Astrocyte (in vitro differentiated cells and primary cell): ENCODE results near the gene NXN. TPM values are rescaled to one million over a fixed set of nuclear protein-coding genes. Genes with fewer than 3 reads are reported as not detected.
A peak's percentile ranks its signal among the peaks of the same experiment; 100 is the strongest.

ENCODE experiments used
- DNase-seq: peaks from one replicate; pipeline ENCODE4 v3.0.0-alpha.2; 2010; ENCODE audit warnings: low read depth
- FAIRE-seq: peaks from 2 replicates; lab custom pipeline; 2011; peaks lifted over from hg19 to GRCh38; lab: Jason Lieb, UNC
- H2AFZ ChIP-seq: 2 replicates; pipeline ENCODE4 v1.6.0; 2012; ENCODE audit warnings: low read depth, low read length, inconsistent platforms
- H3K27ac ChIP-seq: 2 replicates; pipeline ENCODE4 v1.5.1; 2011; ENCODE audit warnings: low read depth, low read length, inconsistent platforms
- H3K27me3 ChIP-seq: 2 replicates; pipeline ENCODE4 v1.6.0; 2011; ENCODE audit warnings: low read length, inconsistent platforms; ENCODE audit not compliant: insufficient read depth
- H3K36me3 ChIP-seq: 2 replicates; pipeline ENCODE4 v1.5.1; 2011; ENCODE audit warnings: low read length, inconsistent platforms; ENCODE audit not compliant: insufficient read depth
- H3K4me1 ChIP-seq: 2 replicates; pipeline ENCODE4 v1.5.1; 2011; ENCODE audit warnings: low read length, inconsistent platforms; ENCODE audit not compliant: insufficient read depth
- H3K4me2 ChIP-seq: 2 replicates; pipeline ENCODE4 v1.6.0; 2012; ENCODE audit warnings: low read length, inconsistent platforms
- H3K4me3 ChIP-seq: 2 replicates; pipeline ENCODE4 v1.5.1; 2011; ENCODE audit warnings: low read depth, mild to moderate bottlenecking, low read length, inconsistent platforms; ENCODE audit not compliant: insufficient read depth
- H3K79me2 ChIP-seq: 2 replicates; pipeline ENCODE4 v1.6.0; 2012; ENCODE audit warnings: mild to moderate bottlenecking, low read length, inconsistent platforms; ENCODE audit not compliant: insufficient read depth
- H3K9ac ChIP-seq: 2 replicates; pipeline ENCODE4 v1.6.0; 2012; ENCODE audit warnings: mild to moderate bottlenecking, low read length, inconsistent platforms
- H3K9me3 ChIP-seq: 2 replicates; pipeline ENCODE4 v1.5.1; 2012; ENCODE audit warnings: low read depth, mild to moderate bottlenecking, low read length, inconsistent platforms; ENCODE audit not compliant: insufficient read depth
- H4K20me1 ChIP-seq: 2 replicates; pipeline ENCODE4 v1.6.0; 2012; ENCODE audit warnings: low read length, inconsistent platforms; ENCODE audit not compliant: insufficient read depth
- H3K27ac Mint-ChIP-seq: one replicate; pipeline ENCODE4 v1.8.0; 2021; ENCODE audit warnings: mild to moderate bottlenecking, mixed read lengths; ENCODE audit not compliant: unreplicated experiment
- H3K27me3 Mint-ChIP-seq: one replicate; pipeline ENCODE4 v1.8.0; 2021; ENCODE audit warnings: low read depth, mixed read lengths; ENCODE audit not compliant: unreplicated experiment
- H3K36me3 Mint-ChIP-seq: one replicate; pipeline ENCODE4 v1.8.0; 2021; ENCODE audit warnings: low read depth, mixed read lengths; ENCODE audit not compliant: unreplicated experiment
- H3K4me1 Mint-ChIP-seq: one replicate; pipeline ENCODE4 v1.8.0; 2021; ENCODE audit warnings: low read depth, mixed read lengths; ENCODE audit not compliant: unreplicated experiment
- H3K4me3 Mint-ChIP-seq: one replicate; pipeline ENCODE4 v1.8.0; 2021; ENCODE audit warnings: mild to moderate bottlenecking, moderate library complexity, mixed read lengths; ENCODE audit not compliant: unreplicated experiment
- H3K9me3 Mint-ChIP-seq: one replicate; pipeline ENCODE4 v1.8.0; 2021; ENCODE audit warnings: mild to moderate bottlenecking, mixed read lengths; ENCODE audit not compliant: unreplicated experiment
- EZH2 ChIP-seq: IDR thresholded peaks from 2 replicates; pipeline ENCODE4 v1.6.1; 2012; ENCODE audit warnings: mild to moderate bottlenecking, low read length, inconsistent platforms; ENCODE audit not compliant: insufficient read depth
- total RNA-seq: library from RNA; stranded (reverse); gene quantifications from 2 replicates; pipeline ENCODE4 v1.2.1, GENCODE V29; 2021
- TF ChIP-seq, protein P1 (sequence below): IDR thresholded peaks from 2 replicates; pipeline ENCODE4 v1.5.1; 2011; ENCODE audit warnings: low read depth, mild to moderate bottlenecking, inconsistent platforms, low read length, moderate library complexity; ENCODE audit not compliant: insufficient read depth

The NXN gene
- total RNA-seq, 1 donor from 2014 or later: 104 TPM

DNA sequence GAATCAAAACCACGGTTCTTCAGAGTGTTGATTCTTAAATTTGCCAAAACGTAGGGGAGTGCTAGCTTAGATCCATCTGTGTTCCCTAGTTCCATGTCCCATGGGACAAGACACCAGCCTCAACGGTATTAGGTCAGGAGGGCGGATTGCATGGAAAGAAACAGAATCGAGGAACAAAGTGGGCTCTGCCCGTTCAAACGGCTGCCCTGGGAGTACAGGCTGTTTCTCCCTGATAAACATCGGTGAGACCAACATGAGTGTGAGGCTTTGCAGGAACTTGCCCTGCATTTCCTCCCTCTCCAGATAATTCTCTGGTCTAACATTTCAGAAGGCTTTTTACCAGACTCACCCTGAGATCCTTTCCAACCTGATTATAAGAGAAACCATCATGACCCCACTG, 115.3 kb downstream of the NXN start:
- no peaks in the 10 kb centered on the region for H3K9me3 Mint-ChIP-seq
- peaks cover 31% of the 10 kb centered on the region for H3K4me1 Mint-ChIP-seq
- Histone ChIP-seq H3K27ac (no peak overlapping the region), H4K20me1 (peaks cover 61% of the 10 kb centered on the region), H3K36me3 (no peaks in the 10 kb centered on the region), H3K4me3 (no peak overlapping the region), H3K27me3 (no peaks in the 10 kb centered on the region), H3K79me2 (peaks cover 43% of the 10 kb centered on the region), H3K4me1 (peaks cover 12% of the 10 kb centered on the region), H2AFZ (no peak overlapping the region), H3K9ac (no peak overlapping the region), H3K9me3 (no peaks in the 10 kb centered on the region), H3K4me2 (no peak overlapping the region)
- peaks cover 30% of the 10 kb centered on the region for H3K36me3 Mint-ChIP-seq
- H3K27ac Mint-ChIP-seq: peak overlapping the region; percentile 30
- FAIRE-seq (no peak), DNase-seq (no peak)
- H3K4me3 Mint-ChIP-seq: no peak overlapping the region
- no peaks in the 10 kb centered on the region for H3K27me3 Mint-ChIP-seq
- no peak for TF ChIP-seq EZH2
- TF ChIP-seq, protein P1, sequence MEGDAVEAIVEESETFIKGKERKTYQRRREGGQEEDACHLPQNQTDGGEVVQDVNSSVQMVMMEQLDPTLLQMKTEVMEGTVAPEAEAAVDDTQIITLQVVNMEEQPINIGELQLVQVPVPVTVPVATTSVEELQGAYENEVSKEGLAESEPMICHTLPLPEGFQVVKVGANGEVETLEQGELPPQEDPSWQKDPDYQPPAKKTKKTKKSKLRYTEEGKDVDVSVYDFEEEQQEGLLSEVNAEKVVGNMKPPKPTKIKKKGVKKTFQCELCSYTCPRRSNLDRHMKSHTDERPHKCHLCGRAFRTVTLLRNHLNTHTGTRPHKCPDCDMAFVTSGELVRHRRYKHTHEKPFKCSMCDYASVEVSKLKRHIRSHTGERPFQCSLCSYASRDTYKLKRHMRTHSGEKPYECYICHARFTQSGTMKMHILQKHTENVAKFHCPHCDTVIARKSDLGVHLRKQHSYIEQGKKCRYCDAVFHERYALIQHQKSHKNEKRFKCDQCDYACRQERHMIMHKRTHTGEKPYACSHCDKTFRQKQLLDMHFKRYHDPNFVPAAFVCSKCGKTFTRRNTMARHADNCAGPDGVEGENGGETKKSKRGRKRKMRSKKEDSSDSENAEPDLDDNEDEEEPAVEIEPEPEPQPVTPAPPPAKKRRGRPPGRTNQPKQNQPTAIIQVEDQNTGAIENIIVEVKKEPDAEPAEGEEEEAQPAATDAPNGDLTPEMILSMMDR: no peak

DNA sequence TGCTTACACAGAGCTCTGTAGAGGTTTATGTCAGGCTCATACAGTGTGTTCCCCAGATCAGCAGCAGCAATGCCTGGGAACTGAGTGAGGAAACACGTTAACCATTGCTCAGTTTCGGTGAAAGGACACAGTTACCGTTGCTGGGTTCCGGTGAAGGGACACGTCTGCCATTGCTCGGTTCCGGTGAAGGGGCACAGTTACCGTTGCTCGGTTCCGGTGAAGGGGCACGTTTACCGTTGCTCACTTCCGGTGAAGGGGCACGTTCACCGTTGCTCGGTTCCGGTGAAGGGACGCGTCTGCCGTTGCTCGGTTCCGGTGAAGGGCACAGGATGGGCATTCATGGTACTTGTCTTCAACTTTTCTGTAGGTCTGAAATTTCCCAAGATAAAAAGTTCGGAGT, 115.7 kb downstream of the NXN start:
- no peaks in the 10 kb centered on the region for H3K27me3 Mint-ChIP-seq
- Histone ChIP-seq H3K79me2 (peaks cover 46% of the 10 kb centered on the region), H3K36me3 (no peaks in the 10 kb centered on the region), H3K4me2 (no peak overlapping the region), H2AFZ (no peak overlapping the region), H4K20me1 (peaks cover 61% of the 10 kb centered on the region), H3K4me1 (peaks cover 9% of the 10 kb centered on the region), H3K27me3 (no peaks in the 10 kb centered on the region), H3K9me3 (no peaks in the 10 kb centered on the region), H3K9ac (no peak overlapping the region), H3K27ac (no peak overlapping the region), H3K4me3 (no peak overlapping the region)
- peaks cover 28% of the 10 kb centered on the region for H3K36me3 Mint-ChIP-seq
- no peaks in the 10 kb centered on the region for H3K9me3 Mint-ChIP-seq
- TF ChIP-seq, protein P1: no peak
- TF ChIP-seq EZH2: no peak
- no peak overlapping the region for H3K27ac Mint-ChIP-seq
- DNase-seq (no peak), FAIRE-seq (no peak)
- H3K4me1 Mint-ChIP-seq: peaks cover 31% of the 10 kb centered on the region
- H3K4me3 Mint-ChIP-seq: no peak overlapping the region

DNA sequence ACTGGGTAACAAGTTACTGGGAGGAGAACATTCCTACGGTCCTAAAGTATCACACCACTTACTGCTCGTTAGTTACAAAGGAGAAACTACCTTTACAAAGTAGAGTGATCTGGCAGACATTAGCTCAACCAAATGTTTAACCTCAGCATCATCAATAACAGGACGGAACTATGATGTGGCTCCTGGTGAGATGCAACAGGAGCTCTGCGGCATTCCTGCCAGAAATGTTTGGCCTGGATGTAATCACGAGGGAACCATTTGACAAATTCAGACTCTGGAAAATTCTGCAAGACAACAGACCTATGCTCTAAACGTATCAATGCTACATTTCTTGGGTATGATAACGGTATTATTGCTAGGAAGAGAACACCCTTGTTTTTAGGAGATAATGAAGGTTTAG, 117.0 kb downstream of the NXN start:
- no peaks in the 10 kb centered on the region for H3K36me3 ChIP-seq
- Mint-ChIP-seq H3K36me3 (peaks cover 27% of the 10 kb centered on the region), H3K27me3 (no peaks in the 10 kb centered on the region), H3K27ac (no peak overlapping the region), H3K4me1 (peaks cover 20% of the 10 kb centered on the region), H3K4me3 (no peak overlapping the region), H3K9me3 (no peaks in the 10 kb centered on the region)
- H3K27ac ChIP-seq: no peak overlapping the region
- FAIRE-seq (no peak), DNase-seq (no peak)
- no peak for TF ChIP-seq EZH2
- TF ChIP-seq, protein P1: no peak
- no peaks in the 10 kb centered on the region for H3K9me3 ChIP-seq
- H3K4me1 ChIP-seq: peaks cover 7% of the 10 kb centered on the region
- H4K20me1 ChIP-seq: peaks cover 56% of the 10 kb centered on the region
- peaks cover 49% of the 10 kb centered on the region for H3K79me2 ChIP-seq
- no peak overlapping the region for H3K4me3 ChIP-seq
- no peak overlapping the region for H2AFZ ChIP-seq
- H3K4me2 ChIP-seq: no peak overlapping the region
- no peak overlapping the region for H3K9ac ChIP-seq
- no peaks in the 10 kb centered on the region for H3K27me3 ChIP-seq
